PFSK-1 (cell line): ENCODE data around the gene DIRAS3.

Experiments
- POLR2AphosphoS5 ChIP-seq: IDR thresholded peaks from 2 replicates; pipeline ENCODE4 v1.6.1; 2012; ENCODE audit warnings: low read depth, mild to moderate bottlenecking, control low read depth, low read length, moderate library complexity
- SIN3A ChIP-seq: IDR thresholded peaks from 2 replicates; pipeline ENCODE4 v1.6.1; 2012; ENCODE audit warnings: mild to moderate bottlenecking, low read length, moderate library complexity, borderline replicate concordance; ENCODE audit not compliant: insufficient read depth
- TAF1 ChIP-seq: IDR thresholded peaks from 2 replicates; pipeline ENCODE4 v1.6.1; 2012; ENCODE audit warnings: low read length, control low read depth, borderline replicate concordance; ENCODE audit not compliant: insufficient read depth
- TF ChIP-seq, protein P1 (sequence below), 2 experiments: IDR thresholded peaks; 2 replicates each; pipeline versions ENCODE4 v1.6.1 to v1.8.0; 2011 to 2012; ENCODE audit warnings: low read depth in 2 of 2, low read length in 2 of 2, control low read depth in 1 of 2, inconsistent platforms in 1 of 2, mild to moderate bottlenecking in 1 of 2, moderate library complexity in 1 of 2; ENCODE audit not compliant: insufficient read depth in 1 of 2

DNA sequence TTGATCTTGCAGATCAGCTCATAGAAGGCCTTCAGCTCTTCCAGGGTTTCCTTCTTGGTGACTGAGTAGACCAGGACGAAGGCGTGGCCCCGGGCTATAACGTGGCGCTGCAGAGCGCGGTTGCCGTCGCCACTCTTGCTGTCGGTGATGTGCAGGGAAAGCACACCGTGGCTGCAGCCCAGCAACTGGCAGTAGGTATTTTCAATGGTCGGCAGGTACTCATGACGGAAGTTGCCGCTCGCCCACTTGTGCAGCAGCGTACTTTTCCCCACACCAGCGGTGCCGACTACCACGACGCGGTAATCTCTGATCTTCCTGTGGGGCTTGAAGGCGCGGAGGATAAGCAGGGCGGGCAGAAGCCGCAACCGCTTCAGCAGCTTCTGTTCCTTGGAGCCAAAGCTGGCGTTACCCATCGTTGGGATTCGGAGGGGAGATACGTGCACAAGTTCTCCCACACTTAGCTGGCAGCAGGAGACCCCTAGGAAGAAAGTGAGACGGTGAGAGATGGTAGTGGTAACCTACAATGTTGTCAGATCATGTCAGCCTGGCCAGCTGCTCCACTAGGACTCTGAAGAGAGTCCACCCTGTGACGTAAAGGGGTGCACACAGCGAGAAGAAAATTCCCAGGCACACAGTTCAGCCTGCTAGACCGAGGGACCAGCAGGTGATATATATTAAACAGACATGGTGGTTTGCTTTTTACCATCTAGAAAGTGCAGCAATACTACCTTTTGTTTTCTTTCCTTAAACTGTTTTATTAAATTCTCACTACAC, 3.4 kb downstream of the DIRAS3 start:
- TF ChIP-seq, protein P1, sequence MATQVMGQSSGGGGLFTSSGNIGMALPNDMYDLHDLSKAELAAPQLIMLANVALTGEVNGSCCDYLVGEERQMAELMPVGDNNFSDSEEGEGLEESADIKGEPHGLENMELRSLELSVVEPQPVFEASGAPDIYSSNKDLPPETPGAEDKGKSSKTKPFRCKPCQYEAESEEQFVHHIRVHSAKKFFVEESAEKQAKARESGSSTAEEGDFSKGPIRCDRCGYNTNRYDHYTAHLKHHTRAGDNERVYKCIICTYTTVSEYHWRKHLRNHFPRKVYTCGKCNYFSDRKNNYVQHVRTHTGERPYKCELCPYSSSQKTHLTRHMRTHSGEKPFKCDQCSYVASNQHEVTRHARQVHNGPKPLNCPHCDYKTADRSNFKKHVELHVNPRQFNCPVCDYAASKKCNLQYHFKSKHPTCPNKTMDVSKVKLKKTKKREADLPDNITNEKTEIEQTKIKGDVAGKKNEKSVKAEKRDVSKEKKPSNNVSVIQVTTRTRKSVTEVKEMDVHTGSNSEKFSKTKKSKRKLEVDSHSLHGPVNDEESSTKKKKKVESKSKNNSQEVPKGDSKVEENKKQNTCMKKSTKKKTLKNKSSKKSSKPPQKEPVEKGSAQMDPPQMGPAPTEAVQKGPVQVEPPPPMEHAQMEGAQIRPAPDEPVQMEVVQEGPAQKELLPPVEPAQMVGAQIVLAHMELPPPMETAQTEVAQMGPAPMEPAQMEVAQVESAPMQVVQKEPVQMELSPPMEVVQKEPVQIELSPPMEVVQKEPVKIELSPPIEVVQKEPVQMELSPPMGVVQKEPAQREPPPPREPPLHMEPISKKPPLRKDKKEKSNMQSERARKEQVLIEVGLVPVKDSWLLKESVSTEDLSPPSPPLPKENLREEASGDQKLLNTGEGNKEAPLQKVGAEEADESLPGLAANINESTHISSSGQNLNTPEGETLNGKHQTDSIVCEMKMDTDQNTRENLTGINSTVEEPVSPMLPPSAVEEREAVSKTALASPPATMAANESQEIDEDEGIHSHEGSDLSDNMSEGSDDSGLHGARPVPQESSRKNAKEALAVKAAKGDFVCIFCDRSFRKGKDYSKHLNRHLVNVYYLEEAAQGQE (IDR thresholded peaks at IDR 0.05; ENCODE audit: insufficient read depth in 1 of 2, low read depth in 2 of 2, low read length in 2 of 2) = no peak
- TF ChIP-seq POLR2AphosphoS5 = no peak
- no peak for TF ChIP-seq SIN3A
- no peak for TF ChIP-seq TAF1
